H9 (cell line): Measurements from ENCODE around the gene ST6GALNAC3. TPM values are rescaled to one million over a fixed set of nuclear protein-coding genes. Genes with fewer than 3 reads are reported as not detected.

Source experiments
- DNase-seq: peaks from one replicate; pipeline ENCODE4 v3.0.0-alpha.2; 2017
- H2AFZ ChIP-seq: one replicate; pipeline ENCODE4 v1.6.1; 2013; ENCODE audit warnings: mild to moderate bottlenecking, low read length, control low read depth, moderate library complexity
- H2AK5ac ChIP-seq: 2 replicates; pipeline ENCODE4 v1.6.1; 2013; ENCODE audit warnings: low read length, control low read depth, mixed read lengths; ENCODE audit not compliant: insufficient read length
- H2BK120ac ChIP-seq: one replicate; pipeline ENCODE4 v1.6.1; 2013; ENCODE audit warnings: low read depth, mild to moderate bottlenecking, low read length, control low read depth, inconsistent platforms; ENCODE audit not compliant: poor library complexity, severe bottlenecking
- H2BK12ac ChIP-seq: 2 replicates; pipeline ENCODE4 v1.6.1; 2013; ENCODE audit warnings: low read length, control low read depth, mixed read lengths, low read depth; ENCODE audit not compliant: insufficient read length
- H2BK15ac ChIP-seq: 2 replicates; pipeline ENCODE4 v1.6.1; 2013; ENCODE audit warnings: low read depth, low read length, control low read depth
- H2BK20ac ChIP-seq: one replicate; pipeline ENCODE4 v1.6.1; 2013; ENCODE audit warnings: low read depth, mild to moderate bottlenecking, low read length, control low read depth, inconsistent platforms; ENCODE audit not compliant: poor library complexity, severe bottlenecking
- H2BK5ac ChIP-seq: 2 replicates; pipeline ENCODE4 v1.6.1; 2013; ENCODE audit warnings: low read length, control low read depth, mixed read lengths; ENCODE audit not compliant: insufficient read length
- H3K14ac ChIP-seq: 2 replicates; pipeline ENCODE4 v1.6.1; 2013; ENCODE audit warnings: low read length, control low read depth; ENCODE audit not compliant: insufficient read depth
- H3K18ac ChIP-seq: 2 replicates; pipeline ENCODE4 v1.6.1; 2013; ENCODE audit warnings: low read depth, mild to moderate bottlenecking, mixed read lengths, low read length, control low read depth; ENCODE audit not compliant: insufficient read length
- H3K23ac ChIP-seq: 2 replicates; pipeline ENCODE4 v1.6.1; 2013; ENCODE audit warnings: low read length, control low read depth, mixed read lengths, low read depth; ENCODE audit not compliant: insufficient read length
- H3K23me2 ChIP-seq: 2 replicates; pipeline ENCODE4 v1.6.1; 2013; ENCODE audit warnings: low read depth, mild to moderate bottlenecking, mixed read lengths, low read length, control low read depth; ENCODE audit not compliant: insufficient read length, poor library complexity, severe bottlenecking
- H3K27ac ChIP-seq: 2 replicates; pipeline ENCODE4 v1.5.1; 2013; ENCODE audit warnings: low read length, control low read depth, mixed read lengths, low read depth; ENCODE audit not compliant: insufficient read length
- H3K27me3 ChIP-seq: 2 replicates; pipeline ENCODE4 v1.6.1; 2013; ENCODE audit warnings: low read length, control low read depth, inconsistent platforms; ENCODE audit not compliant: insufficient read depth
- H3K4ac ChIP-seq: 2 replicates; pipeline ENCODE4 v1.6.1; 2013; ENCODE audit warnings: low read depth, mild to moderate bottlenecking, control low read depth, inconsistent platforms, low read length, moderate library complexity
- H3K4me1 ChIP-seq: 2 replicates; pipeline ENCODE4 v1.6.1; 2013; ENCODE audit warnings: low read length, control low read depth, inconsistent platforms; ENCODE audit not compliant: insufficient read depth
- H3K4me2 ChIP-seq: 2 replicates; pipeline ENCODE4 v1.6.1; 2013; ENCODE audit warnings: low read length, control low read depth, mixed read lengths; ENCODE audit not compliant: insufficient read length, insufficient read depth
- H3K56ac ChIP-seq: 2 replicates; pipeline ENCODE4 v1.6.1; 2013; ENCODE audit warnings: low read depth, mild to moderate bottlenecking, mixed read lengths, low read length, control low read depth; ENCODE audit not compliant: insufficient read length
- H3K79me1 ChIP-seq: 2 replicates; pipeline ENCODE4 v1.6.1; 2013; ENCODE audit warnings: low read depth, mild to moderate bottlenecking, moderate library complexity, low read length, control low read depth, inconsistent platforms; ENCODE audit not compliant: insufficient read depth, poor library complexity, severe bottlenecking
- H3K79me2 ChIP-seq: 2 replicates; pipeline ENCODE4 v1.6.1; 2013; ENCODE audit warnings: low read length, control low read depth, inconsistent platforms; ENCODE audit not compliant: insufficient read depth
- H3K9ac ChIP-seq: 2 replicates; pipeline ENCODE4 v1.6.1; 2013; ENCODE audit warnings: low read length, control low read depth, mixed read lengths; ENCODE audit not compliant: insufficient read length; ENCODE audit errors: extremely low read depth
- H3K9me3 ChIP-seq: one replicate; pipeline ENCODE4 v1.6.1; 2013; ENCODE audit warnings: low read depth, low read length, inconsistent platforms; ENCODE audit not compliant: control insufficient read depth
- H3T11ph ChIP-seq: one replicate; pipeline ENCODE4 v1.6.1; 2013; ENCODE audit warnings: mild to moderate bottlenecking, low read length, control low read depth, inconsistent platforms
- H4K20me1 ChIP-seq: one replicate; pipeline ENCODE4 v1.6.1; 2013; ENCODE audit not compliant: control insufficient read depth, insufficient read length, insufficient read depth
- H4K5ac ChIP-seq: 2 replicates; pipeline ENCODE4 v1.6.1; 2013; ENCODE audit warnings: low read depth, mild to moderate bottlenecking, mixed read lengths, low read length, control low read depth; ENCODE audit not compliant: insufficient read length
- H4K8ac ChIP-seq: replicated peaks from 2 replicates; pipeline ENCODE4 v1.6.1; 2013; ENCODE audit warnings: low read length, control low read depth, mixed read lengths, low read depth; ENCODE audit not compliant: insufficient read length
- H4K91ac ChIP-seq: 2 replicates; pipeline ENCODE4 v1.6.1; 2013; ENCODE audit warnings: low read depth, mild to moderate bottlenecking, moderate library complexity, mixed read lengths, low read length, control low read depth; ENCODE audit not compliant: insufficient read length
- H3K27ac Mint-ChIP-seq, 3 experiments: 2 replicates in 2 of 3; 3 replicates in 1 of 3; pipeline ENCODE4 v1.8.0; 2020 to 2021; ENCODE audit warnings: mixed read lengths in 3 of 3, mild to moderate bottlenecking in 1 of 3, moderate library complexity in 1 of 3
- H3K27me3 Mint-ChIP-seq: 2 replicates; pipeline ENCODE4 v1.8.0; 2021; ENCODE audit warnings: low read depth, mild to moderate bottlenecking, moderate library complexity, mixed read lengths
- H3K36me3 Mint-ChIP-seq, 3 experiments: 2 replicates in 2 of 3; 3 replicates in 1 of 3; pipeline ENCODE4 v1.8.0; 2020 to 2021; ENCODE audit warnings: low read depth in 3 of 3, mixed read lengths in 3 of 3; ENCODE audit not compliant: insufficient read depth in 1 of 3
- H3K4me1 Mint-ChIP-seq, 2 experiments: 2 replicates each; pipeline ENCODE4 v1.8.0; 2020; ENCODE audit warnings: mixed read lengths in 2 of 2
- H3K4me3 Mint-ChIP-seq, 2 experiments: 2 replicates in 1 of 2; 3 replicates in 1 of 2; pipeline ENCODE4 v1.8.0; 2020 to 2021; ENCODE audit warnings: mild to moderate bottlenecking in 2 of 2, mixed read lengths in 2 of 2, moderate library complexity in 1 of 2
- H3K9me3 Mint-ChIP-seq, 2 experiments: 2 replicates in 1 of 2; 3 replicates in 1 of 2; pipeline ENCODE4 v1.8.0; 2020; ENCODE audit warnings: mild to moderate bottlenecking in 2 of 2, mixed read lengths in 2 of 2, moderate library complexity in 1 of 2
- CTCF ChIP-seq: fragments of 200-600 bp; sonication (generic); conservative IDR thresholded peaks from 3 replicates; pipeline ENCODE4 v1.8.0; 2021; ENCODE audit warnings: antibody characterized with exemption, mild to moderate bottlenecking
- WGBS: extraction: QIAGEN DNeasy Blood & Tissue Kit; methylation state at CpG from one replicate; pipeline ENCODE4 v1.1.7; 2013; ENCODE audit warnings: missing lambda C conversion rate, low lambda C conversion rate, mixed read lengths; ENCODE audit not compliant: insufficient read length; ENCODE audit errors: extremely low coverage; 5-methylcytosine and 5-hydroxymethylcytosine counted together
- total RNA-seq: library from RNA; stranded (reverse); gene quantifications from 2 replicates; pipeline ENCODE4 v1.2.1, GENCODE V29; 2021

The ST6GALNAC3 gene
- total RNA-seq, 1 experiment from 2014 or later, result 11.2 TPM

GRCh38 chr1:76082062-76082461 is 7.5 kb downstream of the ST6GALNAC3 start:
- H3K27ac ChIP-seq, result no peak overlapping the region
- no peak overlapping the region for H3K4me2 ChIP-seq
- H3K9me3 ChIP-seq, result no peaks in the 10 kb centered on the region
- Mint-ChIP-seq H3K27me3 (no peaks in the 10 kb centered on the region; the same call in 1 of the 2 replicates), H3K9me3 (no peaks in the 10 kb centered on the region), H3K4me3 (no peak overlapping the region), H3K27ac (no peak overlapping the region), H3K4me1 (peaks cover 24 to 37% of the 10 kb centered on the region in 2 experiments), H3K36me3 (no peaks in the 10 kb centered on the region)
- H4K91ac ChIP-seq, result no peak overlapping the region
- no peak overlapping the region for H2BK5ac ChIP-seq
- no peak overlapping the region for H2BK15ac ChIP-seq
- no peak overlapping the region for H3K9ac ChIP-seq
- no peak overlapping the region for H3T11ph ChIP-seq
- H4K8ac ChIP-seq, result no peak overlapping the region
- H2BK12ac ChIP-seq, result no peak overlapping the region
- H3K4me1 ChIP-seq, result no peaks in the 10 kb centered on the region
- no peaks in the 10 kb centered on the region for H3K79me1 ChIP-seq
- H3K23ac ChIP-seq, result no peak overlapping the region
- no peak for DNase-seq
- H3K27me3 ChIP-seq, result no peaks in the 10 kb centered on the region
- H3K18ac ChIP-seq, result no peak overlapping the region
- peaks cover 3% of the 10 kb centered on the region; the same call in 1 of the 2 replicates for H3K79me2 ChIP-seq
- no peak overlapping the region for H3K4ac ChIP-seq
- no peaks in the 10 kb centered on the region for H4K20me1 ChIP-seq
- H2AFZ ChIP-seq, result no peak overlapping the region
- H2AK5ac ChIP-seq, result no peak overlapping the region
- H2BK120ac ChIP-seq, result no peak overlapping the region
- no peaks in the 10 kb centered on the region for H3K23me2 ChIP-seq
- no peak overlapping the region for H3K56ac ChIP-seq
- H4K5ac ChIP-seq, result no peak overlapping the region
- no peak overlapping the region for H3K14ac ChIP-seq
- H2BK20ac ChIP-seq, result no peak overlapping the region
- WGBS, result no CpG with 5 or more reads among the region's 4 CpGs
- TF ChIP-seq CTCF, result no peak
